Amniotic epithelial cell (primary cell): Measurements from ENCODE around the gene PPP4R3A.
A peak's percentile ranks its signal among the peaks of the same experiment; 100 is the strongest.
"Not testable (repeated sequence)": the region's sequence is repeated elsewhere in the genome, so short reads cannot be mapped to it uniquely, and the experiment has no call there.

Source experiments
- DNase-seq: peaks from one replicate; pipeline ENCODE4 v3.0.0-alpha.2; 2010; ENCODE audit warnings: low read depth

The PPP4R3A gene

GRCh38 chr14:91510171-91511042 is at the start of gene PPP4R3A:
TSS of gene PPP4R3A (minus strand) at chr14:91510310. CDS start at chr14:91509647, 663 bp downstream.
- DNase-seq, result peak; percentile 94

DNA sequence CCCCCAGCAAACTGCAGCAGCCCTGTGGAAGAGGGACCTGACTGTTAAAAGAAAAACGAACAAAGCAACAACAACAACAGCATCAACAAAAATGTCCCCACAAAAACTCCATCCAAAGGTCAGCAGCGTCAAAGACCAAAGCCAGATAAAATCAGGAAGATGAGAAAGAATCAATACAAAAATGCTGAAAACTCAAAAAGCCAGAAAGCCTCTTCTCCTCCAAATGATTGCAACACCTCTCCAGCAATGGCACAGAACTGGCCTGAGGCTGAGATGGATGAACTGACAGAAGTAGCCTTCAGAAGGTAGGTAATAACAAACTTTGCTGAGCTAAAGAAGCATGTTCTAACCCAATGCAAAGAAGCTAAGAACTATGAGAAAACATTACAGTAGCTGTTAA is 45.4 kb upstream of the PPP4R3A start:
- DNase-seq, result no peak

- DNase-seq, result no peak
Observed at GRCh38 chr14:91554535-91555332, 44.6 kb upstream of the PPP4R3A start.

- DNase-seq, result no peak
Observed at GRCh38 chr14:91548108-91548507, 38.0 kb upstream of the PPP4R3A start.

DNA sequence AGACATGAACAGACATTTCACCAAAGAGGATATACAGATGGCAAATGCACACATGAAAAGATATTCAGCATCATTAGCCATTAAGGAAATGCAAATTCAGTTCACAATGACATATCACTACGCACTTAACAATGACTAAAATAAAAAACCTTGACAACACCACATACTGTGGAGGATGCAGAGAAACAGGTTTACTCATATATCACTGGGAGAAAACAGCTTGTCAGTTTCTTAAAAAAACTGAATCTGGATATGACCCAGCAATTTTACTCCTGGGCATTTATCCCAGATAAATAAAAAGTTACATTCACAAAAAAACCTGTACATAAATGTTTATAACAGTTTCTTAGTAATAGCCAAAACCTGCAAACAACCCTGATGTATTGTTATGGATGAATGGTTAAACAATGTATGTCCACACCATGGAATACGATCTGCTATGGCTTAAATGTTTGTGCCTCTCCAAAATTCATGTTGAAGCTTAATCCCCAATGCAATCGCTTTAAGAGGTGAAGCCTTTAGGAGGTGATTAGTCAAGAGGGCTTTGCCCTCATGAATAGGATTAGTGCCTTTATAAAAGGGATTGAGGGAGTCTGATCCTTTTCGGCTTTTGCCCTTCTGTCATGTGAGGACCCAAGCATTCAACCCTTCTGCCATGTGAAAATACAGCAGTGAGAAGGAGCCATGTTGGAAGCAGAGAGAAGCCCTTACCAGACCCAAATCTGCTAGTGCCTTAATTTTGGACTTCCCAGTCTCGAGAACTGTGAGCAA is 36.0 kb upstream of the PPP4R3A start:
- DNase-seq, result no peak

GRCh38 chr14:91545204-91545603 is 35.1 kb upstream of the PPP4R3A start:
- DNase-seq, result no peak

GRCh38 chr14:91536327-91536726 is 26.2 kb upstream of the PPP4R3A start:
- DNase-seq, result no peak

DNA sequence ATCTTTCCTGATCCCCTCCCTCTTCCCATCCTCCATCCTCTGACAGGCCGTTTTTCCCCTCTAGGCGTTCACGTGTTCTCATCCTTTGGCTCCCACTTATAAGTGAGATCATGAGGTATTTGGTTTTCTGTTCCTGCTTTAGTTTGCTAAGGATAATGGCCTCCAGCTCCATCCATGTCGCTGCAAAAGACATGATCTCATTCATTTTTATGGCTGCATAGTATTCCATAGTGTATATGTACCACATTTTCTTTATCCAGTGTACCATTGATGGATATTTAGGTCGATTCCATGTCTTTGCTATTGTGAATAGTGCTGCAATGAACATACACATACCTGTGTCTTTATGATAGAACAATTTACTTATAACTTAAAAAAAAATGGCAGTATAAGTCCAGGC is 23.9 kb upstream of the PPP4R3A start:
- not testable (repeated sequence) for DNase-seq

GRCh38 chr14:91533623-91534022 is 23.5 kb upstream of the PPP4R3A start:
- DNase-seq, result no peak

GRCh38 chr14:91523972-91524371 is 13.9 kb upstream of the PPP4R3A start:
- no peak for DNase-seq

GRCh38 chr14:91521061-91521640 is 11.0 kb upstream of the PPP4R3A start:
- DNase-seq, result no peak

- no peak for DNase-seq
Observed at GRCh38 chr14:91520138-91520537, 10.0 kb upstream of the PPP4R3A start.

GRCh38 chr14:91519239-91520036 is 9.3 kb upstream of the PPP4R3A start:
- no peak for DNase-seq

DNA sequence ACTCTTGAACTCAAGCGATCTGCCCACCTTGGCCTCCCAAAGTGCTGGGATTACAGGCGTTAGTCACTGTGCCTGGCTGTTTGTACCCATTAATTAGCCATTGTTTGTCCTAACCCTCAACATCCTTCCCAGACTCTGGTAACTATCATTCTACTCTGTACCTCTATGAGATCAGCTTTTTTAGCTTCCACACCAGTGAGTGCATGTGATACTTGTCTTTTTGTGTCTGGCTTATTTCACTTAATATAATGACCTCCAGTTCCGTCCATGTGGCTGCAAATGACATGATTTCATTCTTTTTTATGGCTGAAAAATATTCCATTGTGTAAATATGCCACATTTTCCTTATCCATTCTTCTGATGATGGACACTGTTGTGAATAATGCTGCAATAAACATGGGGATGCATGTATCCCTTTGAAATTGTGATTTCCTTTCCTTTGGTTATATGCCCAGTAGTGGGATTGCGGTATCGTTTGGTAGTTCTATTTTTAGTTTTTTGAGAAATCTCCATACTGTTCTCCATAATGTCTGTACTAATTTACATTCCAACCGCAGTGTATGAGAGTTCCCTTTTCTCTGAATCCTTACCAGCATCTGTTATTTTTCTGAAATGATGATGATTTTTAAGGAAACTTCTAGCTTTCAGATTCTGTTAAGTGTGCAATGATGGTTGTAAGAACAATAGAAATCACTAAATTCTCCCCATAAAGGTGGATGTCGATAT is 6.7 kb upstream of the PPP4R3A start:
- DNase-seq, result no peak

- DNase-seq, result no peak
Observed at GRCh38 chr14:91515979-91516378, 5.9 kb upstream of the PPP4R3A start.

DNA sequence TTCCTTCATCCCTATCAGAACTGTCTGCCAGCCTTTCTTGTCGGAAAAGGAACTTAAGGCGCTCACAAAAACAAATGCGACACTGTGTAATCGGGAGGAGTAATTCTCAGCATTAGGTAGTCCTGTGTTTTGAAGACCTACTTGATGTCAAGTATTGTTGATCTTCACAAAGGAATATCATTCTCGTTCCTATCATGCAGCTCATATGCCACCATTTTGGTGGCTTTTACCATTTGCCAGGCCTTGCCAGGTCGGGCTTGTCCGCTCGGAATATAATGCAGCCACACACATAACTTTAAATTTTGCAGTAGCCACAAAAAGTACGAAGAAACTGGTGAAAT is 903 bp upstream of the PPP4R3A start:
- no peak for DNase-seq

GRCh38 chr14:91509878-91510170 is 286 bp downstream of the PPP4R3A start:
- DNase-seq, result no peak

- DNase-seq, result peak; percentile 22
Observed at GRCh38 chr14:91509083-91509877, 830 bp downstream of the PPP4R3A start.

- DNase-seq, result no peak
Observed at GRCh38 chr14:91508105-91508504, 2.0 kb downstream of the PPP4R3A start.

GRCh38 chr14:91506226-91506625 is 3.9 kb downstream of the PPP4R3A start:
- no peak for DNase-seq
